H1 (cell line): ENCODE results near the gene CD300LB. TPM values are rescaled to one million over a fixed set of nuclear protein-coding genes. Genes with fewer than 3 reads are reported as not detected.

Source experiments
- CTCF ChIA-PET: fragments of 300-600 bp; sonication (Branson Sonifier 250); formaldehyde crosslinking; loops from one replicate; lab custom pipeline; 2021; ENCODE audit not compliant: partially characterized antibody; lab: Charles Lee
- POLR2A ChIA-PET: fragments of 300-600 bp; sonication (Branson Sonifier 250); formaldehyde crosslinking; loops from one replicate; lab custom pipeline; 2021; ENCODE audit warnings: inconsistent platforms; ENCODE audit not compliant: partially characterized antibody; lab: Charles Lee
- DNase-seq, 2 experiments: peaks; one replicate each; pipeline versions ENCODE4 v3.0.0 to v3.0.0-alpha.2; 2010 to 2022; ENCODE audit warnings: low spot score in 2 of 2, low read depth in 1 of 2, mixed read lengths in 1 of 2
- FAIRE-seq: peaks from 2 replicates; lab custom pipeline; 2011; peaks lifted over from hg19 to GRCh38; lab: Jason Lieb, UNC
- H2AFZ ChIP-seq: 2 replicates; pipeline ENCODE4 v1.8.1; 2012; ENCODE audit warnings: low read length, inconsistent platforms
- H2AK5ac ChIP-seq: 2 replicates; pipeline ENCODE4 v1.6.1; 2013; ENCODE audit warnings: low read depth, low read length
- H2BK120ac ChIP-seq: replicated peaks from 2 replicates; pipeline ENCODE3; 2013; ENCODE audit warnings: low read depth, low read length, inconsistent platforms
- H2BK12ac ChIP-seq: 2 replicates; pipeline ENCODE4 v1.6.1; 2013; ENCODE audit warnings: low read depth, low read length
- H2BK15ac ChIP-seq: 2 replicates; pipeline ENCODE4 v1.6.1; 2013; ENCODE audit warnings: low read length
- H2BK20ac ChIP-seq: 2 replicates; pipeline ENCODE4 v1.6.1; 2013; ENCODE audit warnings: low read length
- H2BK5ac ChIP-seq: 2 replicates; pipeline ENCODE4 v1.6.1; 2013; ENCODE audit warnings: low read depth, low read length
- H3K14ac ChIP-seq: 2 replicates; pipeline ENCODE4 v1.6.1; 2013; ENCODE audit warnings: inconsistent platforms; ENCODE audit not compliant: insufficient read length
- H3K18ac ChIP-seq: 2 replicates; pipeline ENCODE4 v1.6.1; 2013; ENCODE audit warnings: low read length; ENCODE audit errors: extremely low read depth
- H3K23ac ChIP-seq: 2 replicates; pipeline ENCODE4 v1.6.1; 2013; ENCODE audit warnings: inconsistent platforms; ENCODE audit not compliant: insufficient read length
- H3K23me2 ChIP-seq: 2 replicates; pipeline ENCODE4 v1.6.1; 2013; ENCODE audit warnings: low read depth, low read length
- H3K27ac ChIP-seq: 2 replicates; pipeline ENCODE4 v1.6.1; 2011; ENCODE audit warnings: low read depth, low read length, inconsistent platforms
- H3K27me3 ChIP-seq, 4 experiments: replicated peaks in 1 of 4; 1 replicate in 1 of 4; 2 replicates in 3 of 4; pipeline versions ENCODE4 v1.6.1 to v1.8.1; 2011 to 2013; ENCODE audit warnings: low read length in 3 of 4, mild to moderate bottlenecking in 3 of 4, inconsistent platforms in 2 of 4, mixed read lengths in 2 of 4, moderate library complexity in 1 of 4; ENCODE audit not compliant: control insufficient read depth in 3 of 4, insufficient read depth in 3 of 4; ENCODE audit errors: extremely low read depth in 1 of 4
- H3K36me3 ChIP-seq, 4 experiments: 2 replicates each; pipeline versions ENCODE4 v1.6.1 to v1.8.1; 2011 to 2013; ENCODE audit warnings: mild to moderate bottlenecking in 4 of 4, low read length in 3 of 4, moderate library complexity in 2 of 4, control low read depth in 1 of 4, inconsistent platforms in 1 of 4; ENCODE audit not compliant: insufficient read depth in 4 of 4, control insufficient read depth in 2 of 4
- H3K4ac ChIP-seq: replicated peaks from 2 replicates; pipeline ENCODE3; 2013; ENCODE audit warnings: low read length, low read depth, mixed read lengths, inconsistent platforms; ENCODE audit not compliant: insufficient read length
- H3K4me1 ChIP-seq, 4 experiments: replicated peaks in 1 of 4; 1 replicate in 1 of 4; 2 replicates in 3 of 4; pipeline versions ENCODE4 v1.6.1 to v1.8.1; 2011 to 2013; ENCODE audit warnings: low read length in 3 of 4, inconsistent platforms in 2 of 4, mixed read lengths in 1 of 4; ENCODE audit not compliant: insufficient read depth in 4 of 4, control insufficient read depth in 3 of 4
- H3K4me2 ChIP-seq, 2 experiments: 2 replicates each; pipeline versions ENCODE4 v1.6.1 to v1.8.1; 2011 to 2013; ENCODE audit warnings: low read depth in 2 of 2, low read length in 2 of 2, control low read depth in 1 of 2, inconsistent platforms in 1 of 2, mild to moderate bottlenecking in 1 of 2; ENCODE audit not compliant: insufficient read depth in 1 of 2
- H3K4me3 ChIP-seq, 4 experiments: fragments of 200-600, 300-600 bp in 1 of 4; sonication (generic), shearing (Covaris generic), sonication (Bioruptor Twin) in 1 of 4; 2 replicates each; pipeline versions ENCODE4 v1.5.1 to v1.8.1; 2011 to 2016; ENCODE audit warnings: low read length in 4 of 4, low read depth in 3 of 4, control low read depth in 2 of 4, inconsistent platforms in 2 of 4, mild to moderate bottlenecking in 2 of 4, mixed read lengths in 1 of 4, moderate library complexity in 1 of 4; ENCODE audit not compliant: insufficient read depth in 2 of 4; ENCODE audit errors: extremely low read depth in 1 of 4
- H3K56ac ChIP-seq: replicated peaks from 2 replicates; pipeline ENCODE3; 2013; ENCODE audit warnings: low read depth, mild to moderate bottlenecking, mixed read lengths, low read length, inconsistent platforms; ENCODE audit not compliant: insufficient read length
- H3K79me1 ChIP-seq: 2 replicates; pipeline ENCODE4 v1.6.1; 2013; ENCODE audit warnings: low read depth, low read length, control low read depth
- H3K79me2 ChIP-seq, 2 experiments: 2 replicates each; pipeline versions ENCODE4 v1.6.1 to v1.8.1; 2012 to 2013; ENCODE audit warnings: low read length in 2 of 2, mild to moderate bottlenecking in 2 of 2, inconsistent platforms in 1 of 2; ENCODE audit not compliant: insufficient read depth in 2 of 2, control insufficient read depth in 1 of 2
- H3K9ac ChIP-seq, 4 experiments: replicated peaks in 1 of 4; 1 replicate in 1 of 4; 2 replicates in 3 of 4; pipeline versions ENCODE4 v1.6.1 to v1.8.1; 2011 to 2013; ENCODE audit warnings: low read depth in 3 of 4, low read length in 3 of 4, control low read depth in 2 of 4, mild to moderate bottlenecking in 2 of 4, moderate library complexity in 2 of 4, inconsistent platforms in 1 of 4; ENCODE audit errors: extremely low read depth in 1 of 4
- H3K9me3 ChIP-seq, 2 experiments: 2 replicates each; pipeline versions ENCODE4 v1.6.1 to v1.8.1; 2012 to 2013; ENCODE audit warnings: mild to moderate bottlenecking in 2 of 2, moderate library complexity in 2 of 2, control low read depth in 1 of 2, inconsistent platforms in 1 of 2, low read depth in 1 of 2, low read length in 1 of 2, mixed read lengths in 1 of 2; ENCODE audit not compliant: insufficient read depth in 2 of 2
- H4K20me1 ChIP-seq, 2 experiments: replicated peaks in 1 of 2; 2 replicates each; pipeline versions ENCODE3 to v1.8.1; 2011 to 2013; ENCODE audit warnings: inconsistent platforms in 2 of 2, low read length in 2 of 2, mild to moderate bottlenecking in 1 of 2; ENCODE audit not compliant: insufficient read depth in 2 of 2, control insufficient read depth in 1 of 2
- H4K5ac ChIP-seq: 2 replicates; pipeline ENCODE4 v1.6.1; 2013; ENCODE audit warnings: low read length, low read depth, mixed read lengths, inconsistent platforms; ENCODE audit not compliant: insufficient read length
- H4K8ac ChIP-seq: 2 replicates; pipeline ENCODE4 v1.8.0; 2013; ENCODE audit warnings: mild to moderate bottlenecking, moderate library complexity, low read length, inconsistent platforms; ENCODE audit not compliant: insufficient read depth; ENCODE audit errors: extremely low read depth
- H4K91ac ChIP-seq: replicated peaks from 2 replicates; pipeline ENCODE3; 2013; ENCODE audit warnings: low read length, mixed read lengths, inconsistent platforms; ENCODE audit not compliant: insufficient read length
- ATF3 ChIP-seq: IDR thresholded peaks from 2 replicates; pipeline ENCODE4 v1.6.1; 2011; ENCODE audit warnings: low read depth, mild to moderate bottlenecking, low read length; ENCODE audit not compliant: insufficient read depth
- BRCA1 ChIP-seq: IDR thresholded peaks from 2 replicates; pipeline ENCODE4 v1.6.1; 2012; ENCODE audit warnings: low read depth, low read length, improper control_type of control experiment
- CHD1 ChIP-seq: IDR thresholded peaks from 2 replicates; pipeline ENCODE4 v1.6.1; 2012; ENCODE audit warnings: low read depth, low read length, improper control_type of control experiment
- FOSL1 ChIP-seq: IDR thresholded peaks from 2 replicates; pipeline ENCODE4 v1.6.1; 2011; ENCODE audit warnings: mild to moderate bottlenecking, low read depth, low read length, moderate library complexity; ENCODE audit not compliant: insufficient read depth
- HDAC6 ChIP-seq: IDR thresholded peaks from one replicate; pipeline ENCODE4 v1.7.1; 2012; ENCODE audit warnings: low read depth, mild to moderate bottlenecking, inconsistent platforms, low read length, moderate library complexity
- POU5F1 ChIP-seq: IDR thresholded peaks from 2 replicates; pipeline ENCODE4 v1.6.1; 2011; ENCODE audit warnings: low read depth, mild to moderate bottlenecking, low read length, moderate library complexity
- RBBP5 ChIP-seq: IDR thresholded peaks from 2 replicates; pipeline ENCODE4 v1.7.1; 2012; ENCODE audit warnings: low read depth, mild to moderate bottlenecking, inconsistent platforms, low read length, moderate library complexity, borderline replicate concordance
- SRF ChIP-seq: IDR thresholded peaks from 2 replicates; pipeline ENCODE4 v1.6.1; 2011; ENCODE audit warnings: mild to moderate bottlenecking, low read depth, low read length, moderate library complexity
- SUZ12 ChIP-seq: fragments of 200-600 bp; sonication (generic); IDR thresholded peaks from 2 replicates; pipeline ENCODE4 v1.6.1; 2012; ENCODE audit warnings: mild to moderate bottlenecking, inconsistent platforms, low read length, moderate library complexity, mixed read lengths
- WGBS, 2 experiments: shearing (Covaris generic) in 1 of 2; methylation state at CpG; one replicate each; pipeline versions ENCODE4 v1.1.6 to v1.1.7; 2013 to 2015; ENCODE audit warnings: low lambda C conversion rate in 2 of 2, mixed read lengths in 2 of 2, inconsistent platforms in 1 of 2, low coverage in 1 of 2, missing lambda C conversion rate in 1 of 2; ENCODE audit not compliant: insufficient replicate concordance in 2 of 2, insufficient coverage in 1 of 2, insufficient read length in 1 of 2; ENCODE audit errors: extremely low coverage in 1 of 2, missing lambda C conversion rate in 1 of 2; 5-methylcytosine and 5-hydroxymethylcytosine counted together
- polyA plus RNA-seq, 7 experiments: library from polyadenylated mRNA; depleted of rRNA in 3 of 7; stranded (reverse) in 5 of 7; unstranded in 2 of 7; fragments of >200 nt in 5 of 7; fragments of 200-250 nt in 2 of 7; gene quantifications; 1 replicate in 5 of 7; 2 replicates in 1 of 7; 4 replicates in 1 of 7; pipeline versions ENCODE4 v1.2.1 to v1.2.3, GENCODE V29; 2011 to 2013; ENCODE audit warnings: missing spikeins in 2 of 7, mixed read lengths in 2 of 7
- total RNA-seq: library from RNA; stranded (reverse); fragmentation: NEBNext Ultra II Directional; extraction: Animal tissue kit (Norgen Biotek cat#: 25700); gene quantifications from 2 replicates; pipeline ENCODE4 v1.2.1, GENCODE V29; 2021

The CD300LB gene
- total and polyA plus RNA-seq, 2 of the 8 experiments (the other 6 are each of a cell fraction or from before 2014, with no cell fraction given): not detected

GRCh38 chr17:74516561-74517328, 14.5 kb downstream of the CD300LB start:
- Histone ChIP-seq H3K4ac (no peak overlapping the region), H2AK5ac (no peak overlapping the region), H3K9ac (no peak overlapping the region), H3K23ac (no peak overlapping the region), H4K91ac (no peak overlapping the region), H3K79me1 (no peaks in the 10 kb centered on the region), H2AFZ (no peak overlapping the region), H4K8ac (no peak overlapping the region; the same call in 1 of the 2 replicates), H2BK15ac (no peak overlapping the region), H2BK12ac (no peak overlapping the region), H3K4me1 (no peaks in the 10 kb centered on the region), H3K36me3 (no peaks in the 10 kb centered on the region), H2BK5ac (no peak overlapping the region), H3K56ac (no peak overlapping the region), H3K14ac (no peak overlapping the region), H3K4me2 (no peak overlapping the region), H4K20me1 (peaks cover 0 to 2% of the 10 kb centered on the region in 2 experiments), H3K23me2 (peaks cover 2% of the 10 kb centered on the region; the same call in 1 of the 2 replicates), H2BK20ac (no peak overlapping the region), H3K18ac (no peak overlapping the region), H3K4me3 (no peak overlapping the region), H3K79me2 (no peaks in the 10 kb centered on the region), H3K9me3 (peaks cover 19 to 21% of the 10 kb centered on the region in 2 experiments), H3K27me3 (peaks cover 0 to 2% (median 0%) of the 10 kb centered on the region in 4 experiments; a peak in 1 of 7 replicates), H3K27ac (no peak overlapping the region), H2BK120ac (no peak overlapping the region), H4K5ac (no peak overlapping the region)
- WGBS, 2 experiments: 79% methylated on average over 3 of the region's 3 CpGs; no CpG with 5 or more reads in 1 of the 2 experiments
- TF ChIP-seq BRCA1 (no peak), RBBP5 (no peak), CHD1 (no peak), HDAC6 (no peak), POU5F1 (no peak), FOSL1 (no peak), SRF (no peak), SUZ12 (no peak), ATF3 (no peak)
- DNase-seq (no peak), FAIRE-seq (no peak)
- ChIA-PET CTCF (interaction anchor here (0.9 to 1.7 kb wide), 3 partner anchors 9 to 154 kb away, joined by 3 to 4 read pairs (median 4); no protein-coding TSS in a partner anchor), POLR2A (no interaction called here)
